GM12875 (cell line): Measurements from ENCODE around the gene DIP2B.

Experiments used
- H3K4me3 ChIP-seq: one replicate; pipeline ENCODE4 v1.5.1; 2011; ENCODE audit warnings: low read depth, low read length, control low read depth
- TF ChIP-seq, protein P1 (sequence below): IDR thresholded peaks from 2 replicates; pipeline ENCODE4 v1.5.1; 2011; ENCODE audit warnings: low read depth, mild to moderate bottlenecking, control low read depth, inconsistent platforms, low read length, moderate library complexity, borderline replicate concordance; ENCODE audit not compliant: insufficient read depth

Gene DIP2B

DNA sequence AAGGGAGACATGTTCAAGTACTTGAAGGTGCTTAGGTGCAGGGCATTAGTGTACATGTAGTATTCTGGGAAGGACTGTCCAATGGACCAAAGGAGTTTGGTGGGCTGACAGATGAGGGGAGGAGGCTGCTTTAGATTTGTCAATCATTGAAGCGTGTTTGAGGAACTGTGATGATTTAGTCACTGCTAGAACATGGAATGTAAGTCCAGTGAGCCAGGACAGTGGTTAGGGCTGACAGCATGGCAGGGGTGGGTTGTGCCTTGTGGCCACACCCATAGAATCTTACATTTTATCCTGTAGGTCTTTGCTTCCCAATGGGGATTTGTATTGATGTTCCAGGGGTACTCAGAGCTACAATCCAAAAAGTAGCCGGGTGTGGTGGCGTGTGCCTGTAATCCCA, 24.6 kb downstream of the DIP2B start:
- H3K4me3 ChIP-seq, result no peak overlapping the region
- TF ChIP-seq, protein P1, sequence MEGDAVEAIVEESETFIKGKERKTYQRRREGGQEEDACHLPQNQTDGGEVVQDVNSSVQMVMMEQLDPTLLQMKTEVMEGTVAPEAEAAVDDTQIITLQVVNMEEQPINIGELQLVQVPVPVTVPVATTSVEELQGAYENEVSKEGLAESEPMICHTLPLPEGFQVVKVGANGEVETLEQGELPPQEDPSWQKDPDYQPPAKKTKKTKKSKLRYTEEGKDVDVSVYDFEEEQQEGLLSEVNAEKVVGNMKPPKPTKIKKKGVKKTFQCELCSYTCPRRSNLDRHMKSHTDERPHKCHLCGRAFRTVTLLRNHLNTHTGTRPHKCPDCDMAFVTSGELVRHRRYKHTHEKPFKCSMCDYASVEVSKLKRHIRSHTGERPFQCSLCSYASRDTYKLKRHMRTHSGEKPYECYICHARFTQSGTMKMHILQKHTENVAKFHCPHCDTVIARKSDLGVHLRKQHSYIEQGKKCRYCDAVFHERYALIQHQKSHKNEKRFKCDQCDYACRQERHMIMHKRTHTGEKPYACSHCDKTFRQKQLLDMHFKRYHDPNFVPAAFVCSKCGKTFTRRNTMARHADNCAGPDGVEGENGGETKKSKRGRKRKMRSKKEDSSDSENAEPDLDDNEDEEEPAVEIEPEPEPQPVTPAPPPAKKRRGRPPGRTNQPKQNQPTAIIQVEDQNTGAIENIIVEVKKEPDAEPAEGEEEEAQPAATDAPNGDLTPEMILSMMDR, result no peak

DNA sequence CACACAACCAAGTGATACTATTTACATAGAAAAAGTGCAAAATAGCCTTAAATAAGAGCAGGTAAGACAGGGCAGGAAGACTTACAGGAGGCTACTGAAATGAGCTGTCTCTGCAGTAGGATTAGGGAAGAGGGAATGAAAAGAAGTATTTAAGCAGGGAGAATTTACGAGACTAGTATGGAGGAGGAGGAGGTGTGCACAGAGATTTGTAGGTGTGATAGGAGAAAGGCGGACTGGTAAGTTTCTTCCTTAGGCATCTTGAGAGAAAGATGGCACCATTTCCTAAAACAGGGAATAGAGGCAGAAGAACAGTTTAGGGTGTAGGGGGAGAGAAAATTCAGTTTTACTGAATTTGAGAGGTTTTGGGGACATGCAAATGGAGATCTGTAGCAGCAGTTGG, 25.7 kb downstream of the DIP2B start:
- no peak overlapping the region for H3K4me3 ChIP-seq

DNA sequence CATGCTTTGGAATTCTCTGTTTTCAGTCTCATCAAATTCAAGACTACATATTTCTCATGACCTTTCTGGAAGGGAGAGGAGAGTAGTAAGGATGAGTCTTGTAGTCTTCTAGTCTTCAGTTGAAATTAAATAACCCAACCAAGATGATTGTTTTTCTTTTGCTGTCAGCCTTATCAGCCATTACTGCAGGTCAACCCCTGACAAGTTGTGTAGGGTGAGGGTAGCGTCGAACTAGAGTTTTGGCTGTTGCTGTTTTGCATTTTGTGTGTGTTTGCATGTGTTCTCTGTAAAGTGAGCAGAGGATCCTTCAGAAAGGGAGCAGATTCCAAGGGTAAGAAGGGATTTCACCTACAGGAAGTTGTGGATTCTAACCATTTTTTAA, 28.4 kb downstream of the DIP2B start:
- TF ChIP-seq, protein P1, result no peak
- no peak overlapping the region for H3K4me3 ChIP-seq

More for the DNA sequence above, 25.7 kb downstream of the DIP2B start:
- TF ChIP-seq, protein P1, result no peak

GRCh38 chr12:50533971-50534370, 29.2 kb downstream of the DIP2B start:
- H3K4me3 ChIP-seq, result no peak overlapping the region
- TF ChIP-seq, protein P1, result no peak

DNA sequence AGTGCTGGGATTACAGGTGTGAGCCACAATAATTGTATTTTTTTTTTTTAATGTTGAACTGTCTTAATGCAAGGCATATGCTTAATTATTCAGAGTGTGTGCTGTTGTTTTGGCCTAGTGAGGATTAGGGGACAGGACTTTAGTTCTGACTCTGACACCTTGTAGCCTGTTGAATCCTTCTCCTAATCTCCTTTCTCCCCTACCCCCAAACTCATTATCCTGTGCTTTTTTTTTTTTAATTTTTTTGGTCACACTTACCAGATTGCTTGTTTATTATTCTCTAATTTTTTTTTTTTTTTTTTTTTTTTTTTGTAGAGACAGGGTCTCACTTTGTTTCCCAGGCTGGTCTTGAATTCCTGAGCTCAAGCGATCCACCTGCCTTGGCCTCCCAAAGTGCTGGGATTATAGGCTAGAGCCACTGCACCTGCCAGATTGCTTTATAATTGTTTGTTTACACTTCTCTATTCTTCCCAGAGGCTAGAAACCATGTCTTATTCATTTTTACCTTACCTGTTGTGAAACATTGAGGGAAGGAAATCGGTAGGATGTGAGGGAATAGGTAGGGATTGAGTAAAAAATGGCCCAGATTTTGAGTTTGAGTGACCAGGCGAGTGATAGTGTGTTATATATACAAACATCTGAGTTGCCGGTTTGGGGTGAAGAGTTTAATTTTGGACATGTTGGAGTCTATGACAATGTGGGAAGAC, 32.2 kb downstream of the DIP2B start:
- H3K4me3 ChIP-seq, result no peak overlapping the region
- TF ChIP-seq, protein P1, result no peak

GRCh38 chr12:50537538-50537919, 32.7 kb downstream of the DIP2B start:
- H3K4me3 ChIP-seq, result no peak overlapping the region
- TF ChIP-seq, protein P1, result no peak

DNA sequence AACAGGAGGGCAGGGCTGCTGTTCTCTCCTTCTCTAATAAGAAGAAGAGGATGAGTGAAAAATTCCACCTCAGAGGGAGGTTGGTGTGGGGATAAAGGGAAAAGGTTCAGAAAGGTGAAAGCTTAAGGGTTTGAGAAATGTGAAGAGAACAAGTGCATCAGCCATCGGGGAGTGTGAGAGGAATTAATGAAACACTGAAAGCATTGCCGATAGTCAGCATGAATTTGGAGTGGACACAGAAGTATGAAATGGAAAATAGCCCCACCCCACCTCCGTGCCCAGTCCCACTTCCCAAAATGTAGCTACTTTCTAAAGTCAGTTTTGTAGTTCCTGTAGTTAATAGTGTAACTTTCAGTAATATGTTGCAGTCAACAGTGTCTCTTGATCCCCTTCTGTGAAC, 33.4 kb downstream of the DIP2B start:
- no peak overlapping the region for H3K4me3 ChIP-seq
- TF ChIP-seq, protein P1, result no peak
